Esophagus squamous epithelium (tissue), 4 donors: ENCODE results near the gene ZNF660.

Experiments used
- POLR2A ChIP-seq, 4 donors: fragments of 450-650 bp; IDR thresholded peaks; one replicate each; pipeline ENCODE4 v1.6.1; 2017; ENCODE audit warnings: antibody characterized with exemption in 4 of 4, mild to moderate bottlenecking in 4 of 4, moderate library complexity in 3 of 4
- TF ChIP-seq, protein P1 (sequence below), 6 experiments: fragments of 450-650 bp in 4 of 6; fragments of 200-600 bp in 2 of 6; sonication (generic) in 2 of 6; IDR thresholded peaks; one replicate each; pipeline ENCODE4 v1.5.1; 2016 to 2019; ENCODE audit warnings: antibody characterized with exemption in 6 of 6, mild to moderate bottlenecking in 4 of 6, moderate library complexity in 4 of 6

DNA sequence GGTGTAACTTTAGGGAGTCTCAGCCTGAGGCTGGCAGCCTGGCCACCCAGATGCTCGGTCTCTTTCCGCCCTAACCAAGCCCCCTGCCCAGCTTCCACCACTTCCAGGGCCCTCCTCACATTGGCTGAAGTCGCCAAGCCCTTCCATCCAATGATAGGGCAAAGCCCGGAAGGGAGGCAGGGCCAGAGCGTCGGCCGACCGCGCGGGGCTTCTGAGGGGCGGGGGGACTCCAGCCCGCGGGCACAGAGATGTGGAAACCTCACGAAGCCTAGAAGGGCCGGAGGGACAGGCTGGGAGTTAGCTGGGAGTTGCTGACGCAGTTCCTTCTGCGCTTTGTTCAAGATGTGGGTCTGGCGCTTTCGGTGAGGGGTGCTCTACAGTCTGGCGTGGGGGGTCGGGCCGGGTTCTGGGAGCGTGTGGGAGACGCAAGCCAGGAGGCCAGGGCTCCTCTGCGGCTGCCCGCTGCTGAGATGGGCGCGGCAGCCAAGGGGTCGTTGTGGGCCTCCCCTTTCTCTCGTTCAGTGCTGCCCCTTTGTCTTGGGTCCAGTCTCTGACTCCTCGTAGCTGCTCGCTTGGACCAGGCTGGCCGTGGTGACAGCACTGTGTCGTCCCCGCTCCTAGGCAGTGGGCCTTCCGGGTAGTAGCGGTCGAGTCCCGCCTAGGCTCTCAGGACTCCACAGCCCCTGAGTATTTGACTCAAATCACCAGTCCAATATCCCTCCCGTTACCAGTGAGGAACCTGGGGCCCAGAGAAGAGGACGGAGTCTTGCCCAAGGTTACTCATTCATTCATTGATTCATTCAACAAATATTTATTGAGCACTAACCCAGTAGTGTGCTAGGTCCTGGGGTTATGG lies at the start of gene ZNF660:
- TF ChIP-seq, protein P1, sequence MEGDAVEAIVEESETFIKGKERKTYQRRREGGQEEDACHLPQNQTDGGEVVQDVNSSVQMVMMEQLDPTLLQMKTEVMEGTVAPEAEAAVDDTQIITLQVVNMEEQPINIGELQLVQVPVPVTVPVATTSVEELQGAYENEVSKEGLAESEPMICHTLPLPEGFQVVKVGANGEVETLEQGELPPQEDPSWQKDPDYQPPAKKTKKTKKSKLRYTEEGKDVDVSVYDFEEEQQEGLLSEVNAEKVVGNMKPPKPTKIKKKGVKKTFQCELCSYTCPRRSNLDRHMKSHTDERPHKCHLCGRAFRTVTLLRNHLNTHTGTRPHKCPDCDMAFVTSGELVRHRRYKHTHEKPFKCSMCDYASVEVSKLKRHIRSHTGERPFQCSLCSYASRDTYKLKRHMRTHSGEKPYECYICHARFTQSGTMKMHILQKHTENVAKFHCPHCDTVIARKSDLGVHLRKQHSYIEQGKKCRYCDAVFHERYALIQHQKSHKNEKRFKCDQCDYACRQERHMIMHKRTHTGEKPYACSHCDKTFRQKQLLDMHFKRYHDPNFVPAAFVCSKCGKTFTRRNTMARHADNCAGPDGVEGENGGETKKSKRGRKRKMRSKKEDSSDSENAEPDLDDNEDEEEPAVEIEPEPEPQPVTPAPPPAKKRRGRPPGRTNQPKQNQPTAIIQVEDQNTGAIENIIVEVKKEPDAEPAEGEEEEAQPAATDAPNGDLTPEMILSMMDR (IDR thresholded peaks at IDR 0.05) = no peak
- peak in 2 of 4 donors; percentile 8 to 23 for TF ChIP-seq POLR2A (IDR thresholded peaks at IDR 0.05)
